Hematopoietic multipotent progenitor cell (in vitro differentiated cells): ENCODE measurements around the gene EHD3. TPM values are rescaled to one million over a fixed set of nuclear protein-coding genes. Genes with fewer than 3 reads are reported as not detected.

Experiments
- DNase-seq, 3 donors: peaks; one replicate each; pipeline ENCODE4 v3.0.0-alpha.2; 2011 to 2015; ENCODE audit warnings: low read depth in 2 of 3, low spot score in 2 of 3
- total RNA-seq: library from RNA; depleted of rRNA; stranded (reverse); fragments of >200 nt; gene quantifications from one replicate; pipeline ENCODE4 v1.2.3, GENCODE V29; 2012

EHD3 gene
- total RNA-seq, 1 donor: 18.9 TPM

- DNase-seq: no peak
Measured at GRCh38 chr2:31253356-31254131, 19.6 kb downstream of the EHD3 start.

GRCh38 chr2:31254237-31255203 lies 20.6 kb downstream of the EHD3 start:
- DNase-seq: no peak

GRCh38 chr2:31255911-31256571 lies 22.1 kb downstream of the EHD3 start:
- no peak for DNase-seq

GRCh38 chr2:31256611-31257382 lies 22.8 kb downstream of the EHD3 start:
- DNase-seq: no peak

- DNase-seq: no peak
Measured at GRCh38 chr2:31258351-31258750, 24.4 kb downstream of the EHD3 start.

GRCh38 chr2:31259075-31259474 lies 25.1 kb downstream of the EHD3 start:
- no peak for DNase-seq

- DNase-seq: no peak
Measured at GRCh38 chr2:31260870-31261269, 26.9 kb downstream of the EHD3 start.

- DNase-seq: no peak
Measured at GRCh38 chr2:31263636-31264190, 29.8 kb downstream of the EHD3 start.

GRCh38 chr2:31265234-31265633 lies 31.3 kb downstream of the EHD3 start:
- no peak for DNase-seq

GRCh38 chr2:31266804-31267203 lies 32.9 kb downstream of the EHD3 start:
- DNase-seq: no peak

GRCh38 chr2:31267437-31268120 lies 33.6 kb downstream of the EHD3 start:
- no peak for DNase-seq

- DNase-seq: no peak
Measured at GRCh38 chr2:31268344-31268743, 34.4 kb downstream of the EHD3 start.

GRCh38 chr2:31269087-31269486 lies 35.1 kb downstream of the EHD3 start:
- no peak for DNase-seq

GRCh38 chr2:31270131-31270530 lies 36.2 kb downstream of the EHD3 start:
- DNase-seq: no peak

- DNase-seq: no peak
Measured at GRCh38 chr2:31270822-31271231, 36.9 kb downstream of the EHD3 start.

GRCh38 chr2:31271851-31272267 lies 37.9 kb downstream of the EHD3 start:
- DNase-seq: no peak

- no peak for DNase-seq
Measured at GRCh38 chr2:31274401-31275075, 40.6 kb downstream of the EHD3 start.

- no peak for DNase-seq
Measured at GRCh38 chr2:31275976-31276375, 42.0 kb downstream of the EHD3 start.

- DNase-seq: no peak
Measured at GRCh38 chr2:31277621-31278020, 43.7 kb downstream of the EHD3 start.
